Measurements from ENCODE around the gene ARSA.

DNA sequence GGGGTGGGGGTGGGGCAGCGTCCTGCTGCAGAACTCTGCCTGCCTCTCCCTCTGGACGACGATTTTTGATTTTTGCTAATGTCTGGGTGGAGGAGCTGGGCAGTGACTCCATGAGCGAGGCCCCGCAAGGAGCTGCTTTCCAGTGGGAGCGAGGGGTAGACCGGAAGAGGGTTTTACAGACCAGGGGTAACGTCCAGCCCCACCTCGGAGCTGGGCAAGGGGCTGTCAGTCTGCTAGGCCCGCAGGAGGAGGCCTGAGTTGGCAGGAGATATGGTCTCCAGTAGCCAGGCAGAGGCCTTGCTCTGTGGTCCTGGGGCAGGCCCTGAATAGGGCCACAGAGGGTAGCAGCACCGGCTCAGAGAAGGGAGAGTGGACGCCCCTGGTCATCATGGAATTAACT lies 18.4 kb downstream of the ARSA start:
- TF ChIP-seq, protein P1, sequence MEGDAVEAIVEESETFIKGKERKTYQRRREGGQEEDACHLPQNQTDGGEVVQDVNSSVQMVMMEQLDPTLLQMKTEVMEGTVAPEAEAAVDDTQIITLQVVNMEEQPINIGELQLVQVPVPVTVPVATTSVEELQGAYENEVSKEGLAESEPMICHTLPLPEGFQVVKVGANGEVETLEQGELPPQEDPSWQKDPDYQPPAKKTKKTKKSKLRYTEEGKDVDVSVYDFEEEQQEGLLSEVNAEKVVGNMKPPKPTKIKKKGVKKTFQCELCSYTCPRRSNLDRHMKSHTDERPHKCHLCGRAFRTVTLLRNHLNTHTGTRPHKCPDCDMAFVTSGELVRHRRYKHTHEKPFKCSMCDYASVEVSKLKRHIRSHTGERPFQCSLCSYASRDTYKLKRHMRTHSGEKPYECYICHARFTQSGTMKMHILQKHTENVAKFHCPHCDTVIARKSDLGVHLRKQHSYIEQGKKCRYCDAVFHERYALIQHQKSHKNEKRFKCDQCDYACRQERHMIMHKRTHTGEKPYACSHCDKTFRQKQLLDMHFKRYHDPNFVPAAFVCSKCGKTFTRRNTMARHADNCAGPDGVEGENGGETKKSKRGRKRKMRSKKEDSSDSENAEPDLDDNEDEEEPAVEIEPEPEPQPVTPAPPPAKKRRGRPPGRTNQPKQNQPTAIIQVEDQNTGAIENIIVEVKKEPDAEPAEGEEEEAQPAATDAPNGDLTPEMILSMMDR (IDR thresholded peaks at IDR 0.05 in 2 of 3, conservative IDR thresholded peaks at IDR 0.05 in 1 of 3; ENCODE audit: borderline replicate concordance in 1 of 3, insufficient read depth in 1 of 3, low read depth in 2 of 3, low read length in 2 of 3), result no peak
- TF ChIP-seq POLR2A (IDR thresholded peaks at IDR 0.05; ENCODE audit: borderline replicate concordance, extremely low read depth, insufficient read depth, insufficient read length) (no peak), YY1 (IDR thresholded peaks at IDR 0.05; ENCODE audit: extremely low read depth, insufficient replicate concordance, low read depth, low read length) (no peak), EZH2phosphoT487 (IDR thresholded peaks at IDR 0.05; ENCODE audit: borderline replicate concordance) (no peak), CEBPB (IDR thresholded peaks at IDR 0.05; ENCODE audit: low read depth) (no peak), TCF7L2 (IDR thresholded peaks at IDR 0.05; ENCODE audit: borderline replicate concordance, extremely low read depth, insufficient read depth, insufficient read length) (no peak), ATF3 (IDR thresholded peaks at IDR 0.05) (no peak), EZH2 (IDR thresholded peaks at IDR 0.05) (no peak)
